Naive B cell (primary cell): ENCODE measurements around the gene HAO1. TPM values are rescaled to one million over a fixed set of nuclear protein-coding genes. Genes with fewer than 3 reads are reported as not detected.

Source experiments
- polyA plus RNA-seq, 6 donors: library from polyadenylated mRNA; unstranded; fragments of 300-500 nt; fragmentation: Illumina TruSeq; gene quantifications; one replicate each; pipeline ENCODE4 v1.2.3, GENCODE V29; 2021; ENCODE audit warnings: low read depth in 6 of 6

The HAO1 gene
- polyA plus RNA-seq, 6 donors from 2014 or later, result not detected

Other genes starting within 250 kb of the HAO1 start
- gene TMX4, start 79.3 kb upstream of the HAO1 start, polyA plus RNA-seq, result 10 to 100 TPM; 41.9 to 56.9 (median 47.8) TPM
- under 1 TPM in 4 of 6 donors, not detected in 2; 0.27 to 0.79 (median 0.54) TPM for gene PLCB1, start 191.8 kb upstream of the HAO1 start, polyA plus RNA-seq